ENCODE measurements around the gene PDIA4. TPM values are rescaled to one million over a fixed set of nuclear protein-coding genes. Genes with fewer than 3 reads are reported as not detected.

The PDIA4 gene
- total RNA-seq, 1 experiment from 2014 or later = 217 TPM

DNA sequence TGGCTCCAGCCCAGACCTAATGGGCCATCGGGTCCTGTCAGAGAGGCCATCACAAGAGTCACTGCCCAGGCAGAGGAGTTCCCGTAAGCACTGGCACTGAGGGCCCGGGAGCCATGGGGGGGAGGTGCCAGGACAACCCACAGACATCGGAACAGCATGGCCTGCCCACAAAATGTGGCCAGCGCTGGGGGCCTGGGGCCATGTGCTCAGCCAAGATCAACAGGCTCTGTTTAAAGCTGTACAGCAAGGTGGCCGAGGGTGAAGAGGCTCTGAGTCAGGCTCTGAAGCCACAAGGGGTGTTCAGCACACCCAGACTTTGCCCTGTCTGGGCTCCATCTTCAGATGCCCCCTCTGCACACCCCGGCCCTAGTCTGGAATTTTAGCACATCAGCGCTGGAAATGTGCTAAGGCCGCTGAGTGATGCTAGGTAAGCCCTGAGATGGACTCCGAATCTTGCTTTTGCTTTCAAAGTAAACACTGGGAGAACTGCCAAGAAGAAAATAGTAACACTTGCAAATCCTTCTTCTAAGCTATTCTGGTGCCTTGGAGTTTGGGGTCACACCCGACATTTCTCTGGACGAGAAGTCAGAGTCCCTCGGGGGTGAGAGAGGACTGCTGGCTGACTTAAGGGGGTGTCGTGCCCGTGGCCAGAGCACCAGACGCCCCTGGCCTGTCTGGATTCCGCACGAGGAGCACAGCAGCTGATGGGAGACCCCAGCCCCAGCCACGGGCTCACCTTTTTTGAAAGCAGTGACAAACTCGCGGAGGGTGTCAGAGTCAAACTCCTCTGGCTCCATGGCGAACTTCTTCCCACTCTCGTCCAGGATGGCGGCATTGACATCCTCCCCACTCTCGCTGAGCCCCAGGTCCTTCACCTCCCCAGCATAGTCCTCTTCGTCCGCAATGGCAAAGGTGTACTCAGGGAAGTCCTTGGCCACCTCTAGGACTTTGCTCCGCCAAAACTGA, 23.6 kb downstream of the PDIA4 start:
- no peak for TF ChIP-seq EGR1 (IDR thresholded peaks at IDR 0.05; ENCODE audit: low read depth)

GRCh38 chr7:149003560-149004305, 24.6 kb downstream of the PDIA4 start:
- RAD21 ChIA-PET (ENCODE audit: low non-redundant PET in 1 of 2, low total read pairs in 2 of 2, uncharacterized antibody in 2 of 2, unreplicated experiment in 2 of 2) = no interaction called here
- H3K4me2 ChIP-seq (ENCODE audit: low read length) = no peak overlapping the region
- H4K20me1 ChIP-seq (ENCODE audit: insufficient read depth) = no peaks in the 10 kb centered on the region
- H3K9me2 ChIP-seq (ENCODE audit: insufficient read depth) = no peaks in the 10 kb centered on the region
- H3K4me3 ChIP-seq (replicated peaks in 1 of 2; ENCODE audit: low read depth in 1 of 2, low read length in 2 of 2) = no peak overlapping the region
- DNase-seq (ENCODE audit: low read depth, low spot score) = no peak
- peaks cover 30 to 51% of the 10 kb centered on the region in 2 experiments; a peak in 3 of 4 replicates for H3K36me3 ChIP-seq (ENCODE audit: control insufficient read depth in 1 of 2, insufficient read depth in 2 of 2, low read length in 2 of 2)
- BruUV-seq (replicated peaks) = TSS peak; percentile 48
- no peaks in the 10 kb centered on the region for H3K79me2 ChIP-seq (ENCODE audit: insufficient read depth, low read length)
- no peaks in the 10 kb centered on the region for H3K4me1 ChIP-seq (ENCODE audit: control insufficient read depth in 1 of 2, insufficient read depth in 2 of 2, low read length in 2 of 2)
- no peak for ATAC-seq
- POLR2A ChIA-PET = no interaction called here
- no peak overlapping the region for H2AFZ ChIP-seq (ENCODE audit: low read depth, low read length, poor library complexity, severe bottlenecking)
- no peaks in the 10 kb centered on the region for H3K9me3 ChIP-seq (ENCODE audit: control insufficient read depth in 1 of 2, insufficient read depth in 1 of 2, low read depth in 1 of 2, low read length in 2 of 2)
- H3K27ac ChIP-seq (ENCODE audit: low read depth, low read length) = no peak overlapping the region
- H3K9ac ChIP-seq (ENCODE audit: low read length) = no peak overlapping the region
- intact Hi-C loops (cut with micrococcal nuclease) = loop anchor here (2.0 kb wide), 1 partner anchor 87 kb away; the partner anchor contains the start of gene ZNF786
- no peaks in the 10 kb centered on the region for H3K27me3 ChIP-seq (ENCODE audit: insufficient read depth, low read length)
- CTCF ChIA-PET = no interaction called here
- TF ChIP-seq, protein P1, sequence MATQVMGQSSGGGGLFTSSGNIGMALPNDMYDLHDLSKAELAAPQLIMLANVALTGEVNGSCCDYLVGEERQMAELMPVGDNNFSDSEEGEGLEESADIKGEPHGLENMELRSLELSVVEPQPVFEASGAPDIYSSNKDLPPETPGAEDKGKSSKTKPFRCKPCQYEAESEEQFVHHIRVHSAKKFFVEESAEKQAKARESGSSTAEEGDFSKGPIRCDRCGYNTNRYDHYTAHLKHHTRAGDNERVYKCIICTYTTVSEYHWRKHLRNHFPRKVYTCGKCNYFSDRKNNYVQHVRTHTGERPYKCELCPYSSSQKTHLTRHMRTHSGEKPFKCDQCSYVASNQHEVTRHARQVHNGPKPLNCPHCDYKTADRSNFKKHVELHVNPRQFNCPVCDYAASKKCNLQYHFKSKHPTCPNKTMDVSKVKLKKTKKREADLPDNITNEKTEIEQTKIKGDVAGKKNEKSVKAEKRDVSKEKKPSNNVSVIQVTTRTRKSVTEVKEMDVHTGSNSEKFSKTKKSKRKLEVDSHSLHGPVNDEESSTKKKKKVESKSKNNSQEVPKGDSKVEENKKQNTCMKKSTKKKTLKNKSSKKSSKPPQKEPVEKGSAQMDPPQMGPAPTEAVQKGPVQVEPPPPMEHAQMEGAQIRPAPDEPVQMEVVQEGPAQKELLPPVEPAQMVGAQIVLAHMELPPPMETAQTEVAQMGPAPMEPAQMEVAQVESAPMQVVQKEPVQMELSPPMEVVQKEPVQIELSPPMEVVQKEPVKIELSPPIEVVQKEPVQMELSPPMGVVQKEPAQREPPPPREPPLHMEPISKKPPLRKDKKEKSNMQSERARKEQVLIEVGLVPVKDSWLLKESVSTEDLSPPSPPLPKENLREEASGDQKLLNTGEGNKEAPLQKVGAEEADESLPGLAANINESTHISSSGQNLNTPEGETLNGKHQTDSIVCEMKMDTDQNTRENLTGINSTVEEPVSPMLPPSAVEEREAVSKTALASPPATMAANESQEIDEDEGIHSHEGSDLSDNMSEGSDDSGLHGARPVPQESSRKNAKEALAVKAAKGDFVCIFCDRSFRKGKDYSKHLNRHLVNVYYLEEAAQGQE (IDR thresholded peaks at IDR 0.05; ENCODE audit: low read depth) = no peak
- no peak for TF ChIP-seq YY1 (IDR thresholded peaks at IDR 0.05; ENCODE audit: extremely low read depth, insufficient replicate concordance, low read depth, low read length)
- TF ChIP-seq ELF1 (IDR thresholded peaks at IDR 0.05; ENCODE audit: borderline replicate concordance, low read depth) = no peak
- no peak for TF ChIP-seq FOSL1 (IDR thresholded peaks at IDR 0.05; ENCODE audit: low read depth)
- no peak for TF ChIP-seq CBX3 (IDR thresholded peaks at IDR 0.05; ENCODE audit: low read depth)
- no peak for TF ChIP-seq RAD21 (IDR thresholded peaks at IDR 0.05; ENCODE audit: low read depth)
- TF ChIP-seq EGR1 (IDR thresholded peaks at IDR 0.05; ENCODE audit: low read depth) = no peak
- no peak for TF ChIP-seq ZNF274 (IDR thresholded peaks at IDR 0.05; ENCODE audit: low read depth, low read length)
- no peak for TF ChIP-seq ZFX (IDR thresholded peaks at IDR 0.05)
- TF ChIP-seq EZH2phosphoT487 (IDR thresholded peaks at IDR 0.05; ENCODE audit: borderline replicate concordance) = no peak
- no peak for TF ChIP-seq CEBPB (IDR thresholded peaks at IDR 0.05; ENCODE audit: low read depth)
- TF ChIP-seq EZH2 (IDR thresholded peaks at IDR 0.05) = no peak
- TF ChIP-seq, protein P2, sequence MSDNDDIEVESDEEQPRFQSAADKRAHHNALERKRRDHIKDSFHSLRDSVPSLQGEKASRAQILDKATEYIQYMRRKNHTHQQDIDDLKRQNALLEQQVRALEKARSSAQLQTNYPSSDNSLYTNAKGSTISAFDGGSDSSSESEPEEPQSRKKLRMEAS (IDR thresholded peaks at IDR 0.05) = no peak
- TF ChIP-seq POLR2A (IDR thresholded peaks at IDR 0.05; ENCODE audit: borderline replicate concordance, extremely low read depth, insufficient read depth, insufficient read length) = no peak
- no peak for TF ChIP-seq TCF7L2 (IDR thresholded peaks at IDR 0.05; ENCODE audit: borderline replicate concordance, extremely low read depth, insufficient read depth, insufficient read length)

More for the DNA sequence above, 23.6 kb downstream of the PDIA4 start:
- ATAC-seq = no peak
- no peaks in the 10 kb centered on the region for H3K4me1 ChIP-seq (ENCODE audit: control insufficient read depth in 1 of 2, insufficient read depth in 2 of 2, low read length in 2 of 2)
- no peaks in the 10 kb centered on the region for H3K9me2 ChIP-seq (ENCODE audit: insufficient read depth)
- no peak for DNase-seq (ENCODE audit: low read depth, low spot score)
- H3K9ac ChIP-seq (ENCODE audit: low read length) = no peak overlapping the region
- H3K27ac ChIP-seq (ENCODE audit: low read depth, low read length) = no peak overlapping the region
- H3K36me3 ChIP-seq (ENCODE audit: control insufficient read depth in 1 of 2, insufficient read depth in 2 of 2, low read length in 2 of 2) = peaks cover 33 to 56% of the 10 kb centered on the region in 2 experiments; a peak in 3 of 4 replicates
- ChIA-PET RAD21 (ENCODE audit: low non-redundant PET in 1 of 2, low total read pairs in 2 of 2, uncharacterized antibody in 2 of 2, unreplicated experiment in 2 of 2) (no interaction called here), POLR2A (no interaction called here), CTCF (interaction anchor here (1.5 to 2.1 kb wide), 2 partner anchors 14 to 61 kb away, joined by 7 to 18 read pairs; no protein-coding TSS in a partner anchor)
- no peak overlapping the region for H3K4me3 ChIP-seq (replicated peaks in 1 of 2; ENCODE audit: low read depth in 1 of 2, low read length in 2 of 2)
- no peaks in the 10 kb centered on the region for H4K20me1 ChIP-seq (ENCODE audit: insufficient read depth)
- no peak overlapping the region for H3K4me2 ChIP-seq (ENCODE audit: low read length)
- no TSS peak for BruUV-seq (replicated peaks)
- intact Hi-C loops (cut with micrococcal nuclease) = loop anchor here (2.0 kb wide), 1 partner anchor 86 kb away; the partner anchor contains the start of gene ZNF786
- no peaks in the 10 kb centered on the region for H3K27me3 ChIP-seq (ENCODE audit: insufficient read depth, low read length)
- H2AFZ ChIP-seq (ENCODE audit: low read depth, low read length, poor library complexity, severe bottlenecking) = no peak overlapping the region
- no peaks in the 10 kb centered on the region for H3K9me3 ChIP-seq (ENCODE audit: control insufficient read depth in 1 of 2, insufficient read depth in 1 of 2, low read depth in 1 of 2, low read length in 2 of 2)
- H3K79me2 ChIP-seq (ENCODE audit: insufficient read depth, low read length) = no peaks in the 10 kb centered on the region

All from HCT116 (cell line).